DOHH2 (cell line): Measurements from ENCODE around the gene FAM20A.
A peak's percentile ranks its signal among the peaks of the same experiment; 100 is the strongest.

Experiments used
- H3F3A ChIP-seq: fragments of 200-600 bp; sonication (generic), shearing (Covaris generic); 2 replicates; pipeline ENCODE4 v1.6.0; 2016; ENCODE audit warnings: antibody characterized with exemption, mild to moderate bottlenecking; ENCODE audit not compliant: control insufficient read depth, insufficient read depth
- H3K27ac ChIP-seq: fragments of 200-600 bp; sonication (generic); 2 replicates; pipeline ENCODE4 v1.5.1; 2014; ENCODE audit warnings: low read depth, mild to moderate bottlenecking, low read length, moderate library complexity
- H3K27me3 ChIP-seq: fragments of 200-600 bp; sonication (generic); 2 replicates; pipeline ENCODE4 v1.6.1; 2014; ENCODE audit warnings: mild to moderate bottlenecking, low read length, mixed read lengths; ENCODE audit not compliant: control insufficient read depth
- H3K36me3 ChIP-seq: fragments of 200-600 bp; sonication (generic); 2 replicates; pipeline ENCODE4 v1.6.1; 2014; ENCODE audit warnings: mild to moderate bottlenecking, low read length, moderate library complexity, mixed read lengths; ENCODE audit not compliant: control insufficient read depth
- H3K4me1 ChIP-seq: fragments of 200-600 bp; sonication (generic); 2 replicates; pipeline ENCODE4 v1.6.1; 2014; ENCODE audit warnings: mild to moderate bottlenecking, low read length, mixed read lengths; ENCODE audit not compliant: control insufficient read depth
- H3K4me2 ChIP-seq: fragments of 200-600 bp; sonication (generic); 2 replicates; pipeline ENCODE4 v1.6.0; 2014; ENCODE audit warnings: mild to moderate bottlenecking, low read length, moderate library complexity
- H3K4me3 ChIP-seq: fragments of 200-600 bp; sonication (generic); 2 replicates; pipeline ENCODE4 v1.5.1; 2014; ENCODE audit warnings: mild to moderate bottlenecking, low read length, mixed read lengths
- H3K79me2 ChIP-seq: fragments of 200-600 bp; sonication (generic); 2 replicates; pipeline ENCODE4 v1.6.1; 2014; ENCODE audit warnings: mild to moderate bottlenecking, low read length, mixed read lengths; ENCODE audit not compliant: control insufficient read depth
- H3K9me2 ChIP-seq: fragments of 200-600 bp; sonication (generic); replicated peaks from 2 replicates; pipeline ENCODE4 v1.6.1; 2014; ENCODE audit warnings: mild to moderate bottlenecking, low read length, mixed read lengths; ENCODE audit not compliant: control insufficient read depth
- H3K9me3 ChIP-seq: fragments of 200-600 bp; sonication (generic); 2 replicates; pipeline ENCODE4 v1.6.1; 2014; ENCODE audit warnings: antibody characterized with exemption, low read length, mixed read lengths; ENCODE audit not compliant: control insufficient read depth, insufficient read depth
- H4K20me1 ChIP-seq: fragments of 200-600 bp; sonication (generic); 2 replicates; pipeline ENCODE4 v1.6.0; 2014; ENCODE audit warnings: low read depth, mild to moderate bottlenecking, antibody characterized with exemption, low read length, moderate library complexity; ENCODE audit not compliant: control insufficient read depth, insufficient read depth
- EZH2phosphoT487 ChIP-seq: fragments of 200-600 bp; sonication (generic); IDR thresholded peaks from 2 replicates; pipeline ENCODE4 v1.6.1; 2017; ENCODE audit warnings: borderline replicate concordance, mild to moderate bottlenecking, antibody characterized with exemption, low read length, moderate library complexity, mixed read lengths
- TF ChIP-seq, protein P1 (sequence below): fragments of 200-600 bp; sonication (generic); IDR thresholded peaks from one replicate; pipeline ENCODE4 v1.5.1; 2014; ENCODE audit warnings: antibody characterized with exemption, mild to moderate bottlenecking, low read depth, low read length; ENCODE audit not compliant: poor library complexity, severe bottlenecking

FAM20A gene

DNA sequence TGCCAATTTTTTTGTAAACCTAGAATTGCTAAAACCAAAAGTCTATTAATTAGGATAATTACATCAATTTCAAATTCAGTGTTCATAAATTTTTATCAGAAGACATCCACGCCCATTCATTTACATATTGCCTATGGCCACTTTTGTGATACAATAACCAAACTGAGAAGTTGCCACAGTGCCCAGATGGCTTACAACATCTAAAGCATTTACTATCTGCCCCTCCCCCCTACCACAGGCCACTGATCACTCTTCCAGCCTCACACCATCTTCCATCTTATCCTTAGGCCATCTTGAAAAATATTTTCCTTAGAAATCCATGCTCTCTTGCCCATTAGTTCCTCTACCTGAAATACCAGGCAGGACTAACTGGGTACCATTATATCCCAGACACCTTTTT, 95.2 kb downstream of the FAM20A start:
- Histone ChIP-seq H3K4me3 (no peak overlapping the region), H4K20me1 (no peaks in the 10 kb centered on the region), H3K27ac (no peak overlapping the region), H3K27me3 (no peaks in the 10 kb centered on the region), H3K4me2 (no peak overlapping the region), H3K36me3 (no peaks in the 10 kb centered on the region), H3F3A (no peaks in the 10 kb centered on the region), H3K4me1 (peaks cover 15% of the 10 kb centered on the region), H3K9me2 (no peaks in the 10 kb centered on the region), H3K79me2 (no peaks in the 10 kb centered on the region), H3K9me3 (no peaks in the 10 kb centered on the region)
- TF ChIP-seq EZH2phosphoT487: no peak
- TF ChIP-seq, protein P1, sequence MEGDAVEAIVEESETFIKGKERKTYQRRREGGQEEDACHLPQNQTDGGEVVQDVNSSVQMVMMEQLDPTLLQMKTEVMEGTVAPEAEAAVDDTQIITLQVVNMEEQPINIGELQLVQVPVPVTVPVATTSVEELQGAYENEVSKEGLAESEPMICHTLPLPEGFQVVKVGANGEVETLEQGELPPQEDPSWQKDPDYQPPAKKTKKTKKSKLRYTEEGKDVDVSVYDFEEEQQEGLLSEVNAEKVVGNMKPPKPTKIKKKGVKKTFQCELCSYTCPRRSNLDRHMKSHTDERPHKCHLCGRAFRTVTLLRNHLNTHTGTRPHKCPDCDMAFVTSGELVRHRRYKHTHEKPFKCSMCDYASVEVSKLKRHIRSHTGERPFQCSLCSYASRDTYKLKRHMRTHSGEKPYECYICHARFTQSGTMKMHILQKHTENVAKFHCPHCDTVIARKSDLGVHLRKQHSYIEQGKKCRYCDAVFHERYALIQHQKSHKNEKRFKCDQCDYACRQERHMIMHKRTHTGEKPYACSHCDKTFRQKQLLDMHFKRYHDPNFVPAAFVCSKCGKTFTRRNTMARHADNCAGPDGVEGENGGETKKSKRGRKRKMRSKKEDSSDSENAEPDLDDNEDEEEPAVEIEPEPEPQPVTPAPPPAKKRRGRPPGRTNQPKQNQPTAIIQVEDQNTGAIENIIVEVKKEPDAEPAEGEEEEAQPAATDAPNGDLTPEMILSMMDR: no peak

DNA sequence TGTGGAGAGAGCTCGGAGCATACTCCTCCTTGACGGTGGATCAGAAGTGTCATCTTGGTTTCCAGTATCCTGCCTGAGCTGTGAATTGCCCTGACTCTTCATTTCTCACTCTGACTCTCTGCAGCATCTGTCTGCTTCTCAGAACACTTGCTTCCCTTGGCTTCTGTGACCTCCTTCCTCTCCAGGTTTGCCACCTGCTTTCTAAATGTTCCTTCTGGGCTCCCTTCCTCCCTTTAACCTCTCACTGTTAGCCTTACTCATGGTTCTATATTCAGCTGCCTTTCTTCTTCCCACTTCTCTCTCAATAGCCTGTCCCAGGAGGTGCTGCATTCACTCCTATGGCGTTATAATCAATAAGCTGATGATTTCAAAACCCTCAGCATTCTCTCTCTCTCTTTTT, 100.1 kb downstream of the FAM20A start:
- H3K36me3 ChIP-seq: no peaks in the 10 kb centered on the region
- H3F3A ChIP-seq: peaks cover 7% of the 10 kb centered on the region; the same call in 1 of the 2 replicates
- no peak overlapping the region for H3K4me2 ChIP-seq
- no peak overlapping the region for H3K4me3 ChIP-seq
- H3K9me3 ChIP-seq: no peaks in the 10 kb centered on the region
- no peak for TF ChIP-seq EZH2phosphoT487
- H3K9me2 ChIP-seq: no peaks in the 10 kb centered on the region
- H3K27me3 ChIP-seq: no peaks in the 10 kb centered on the region
- H4K20me1 ChIP-seq: no peaks in the 10 kb centered on the region
- H3K27ac ChIP-seq: no peak overlapping the region
- H3K79me2 ChIP-seq: no peaks in the 10 kb centered on the region
- peaks cover 22% of the 10 kb centered on the region for H3K4me1 ChIP-seq

DNA sequence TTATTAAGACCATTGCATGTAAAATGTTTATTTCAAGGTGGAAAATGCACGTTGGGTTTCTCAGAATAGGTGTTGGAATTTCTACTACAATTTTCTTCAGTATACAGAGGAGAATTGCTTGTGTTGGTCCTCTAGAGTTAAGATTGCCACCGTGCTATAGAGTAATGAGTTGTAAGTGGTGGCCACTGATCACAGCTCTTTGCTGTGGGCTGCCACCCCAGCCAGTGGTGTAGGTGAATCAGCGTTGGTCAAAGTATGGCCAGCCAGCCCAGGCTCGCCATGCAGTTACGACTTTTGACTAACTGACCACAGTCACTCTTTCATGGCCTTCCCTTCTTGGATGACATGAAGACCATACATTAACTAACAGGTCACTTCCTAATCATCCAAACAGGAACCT, 101.6 kb downstream of the FAM20A start:
- H3K36me3 ChIP-seq: no peaks in the 10 kb centered on the region
- TF ChIP-seq, protein P1: no peak
- TF ChIP-seq EZH2phosphoT487: no peak
- H3K4me3 ChIP-seq: no peak overlapping the region
- H3K9me2 ChIP-seq: no peaks in the 10 kb centered on the region
- H3K9me3 ChIP-seq: no peaks in the 10 kb centered on the region
- no peaks in the 10 kb centered on the region for H4K20me1 ChIP-seq
- H3F3A ChIP-seq: peaks cover 12% of the 10 kb centered on the region
- H3K79me2 ChIP-seq: no peaks in the 10 kb centered on the region
- H3K4me2 ChIP-seq: no peak overlapping the region
- H3K4me1 ChIP-seq: peaks cover 22% of the 10 kb centered on the region
- no peak overlapping the region for H3K27ac ChIP-seq
- no peaks in the 10 kb centered on the region for H3K27me3 ChIP-seq

DNA sequence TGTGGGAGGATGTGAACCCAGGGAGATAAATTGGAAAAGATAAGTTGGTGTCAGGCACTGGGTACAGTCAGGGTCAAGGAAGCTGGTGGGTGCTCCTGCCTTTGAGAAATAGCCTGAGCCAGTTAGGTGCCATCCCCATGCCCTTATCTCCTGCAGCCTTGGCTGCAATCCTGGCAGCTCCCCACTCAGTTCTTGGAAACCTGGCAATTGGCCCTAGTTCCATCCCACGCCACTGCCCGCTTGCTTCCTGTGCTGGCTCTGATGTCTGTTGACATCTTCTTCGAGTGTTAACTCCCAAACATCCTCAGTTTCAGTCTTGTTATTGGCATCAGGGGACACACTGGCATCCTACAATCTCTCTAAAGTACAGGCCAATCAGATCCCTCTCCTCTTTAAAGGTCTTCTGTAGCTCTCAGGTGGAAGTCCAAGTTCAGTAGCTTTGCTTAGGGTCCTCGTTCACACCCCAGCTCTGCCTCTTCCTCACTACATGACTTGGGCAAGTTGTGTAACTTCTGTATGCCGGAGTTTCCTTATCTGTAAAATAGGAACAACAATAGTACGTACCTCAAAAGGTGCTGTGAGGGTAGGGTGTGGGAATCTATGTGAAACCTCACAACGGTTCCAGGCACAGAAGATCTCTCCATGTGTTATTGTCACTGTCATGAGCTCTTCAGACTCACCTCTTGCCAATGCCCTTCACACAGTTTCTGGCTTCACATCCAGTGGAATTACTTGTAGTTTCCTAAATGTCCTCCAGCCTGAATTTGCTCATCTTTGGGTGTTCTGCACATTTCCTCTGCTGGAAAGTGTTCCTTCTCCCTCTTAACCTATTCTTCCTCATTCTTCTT, 102.5 kb downstream of the FAM20A start:
- Histone ChIP-seq H3K27ac (peak overlapping the region; percentile 39; the same call in 1 of the 2 replicates), H3K4me1 (peaks cover 22% of the 10 kb centered on the region), H3K79me2 (no peaks in the 10 kb centered on the region), H3K9me3 (no peaks in the 10 kb centered on the region), H3K27me3 (no peaks in the 10 kb centered on the region), H3K4me3 (peak overlapping the region; percentile 39), H3F3A (peaks cover 12% of the 10 kb centered on the region), H4K20me1 (no peaks in the 10 kb centered on the region), H3K4me2 (peak overlapping the region; percentile 66), H3K9me2 (no peaks in the 10 kb centered on the region), H3K36me3 (no peaks in the 10 kb centered on the region)
- TF ChIP-seq, protein P1: no peak
- no peak for TF ChIP-seq EZH2phosphoT487
